K562 (cell line): Measurements from ENCODE around the gene GANAB. TPM values are rescaled to one million over a fixed set of nuclear protein-coding genes. Genes with fewer than 3 reads are reported as not detected.

Experiments
- CHD2 ChIP-seq: IDR thresholded peaks from 2 replicates; pipeline ENCODE4 v1.6.1; 2011; ENCODE audit warnings: low read depth, low read length
- FOXJ3 ChIP-seq: sonication (generic); formaldehyde crosslinking; IDR thresholded peaks from 2 replicates; pipeline ENCODE4 v1.4.0; 2020; ENCODE audit warnings: mild to moderate bottlenecking, missing genetic modification reagents
- GABPA ChIP-seq: fragments of 200-800 bp; sonication (Bioruptor generic); conservative IDR thresholded peaks from 2 replicates; pipeline ENCODE4 v1.6.1; 2016; ENCODE audit warnings: low read depth, missing genetic modification characterization, missing compliant biosample characterization
- GTF2B ChIP-seq: IDR thresholded peaks from 2 replicates; pipeline ENCODE4 v1.6.1; 2011; ENCODE audit not compliant: insufficient read length; ENCODE audit errors: extremely low read depth
- HNRNPUL1 ChIP-seq: fragments of 200-400 bp; formaldehyde crosslinking; IDR thresholded peaks from 2 replicates; pipeline ENCODE4 v1.6.1; 2017; ENCODE audit warnings: low read length
- JUNB ChIP-seq: fragments of 450-650 bp; formaldehyde crosslinking; conservative IDR thresholded peaks from 2 replicates; pipeline ENCODE4 v1.4.0; 2020; ENCODE audit warnings: mild to moderate bottlenecking
- NFATC3 ChIP-seq: fragments of 450-650 bp; IDR thresholded peaks from 2 replicates; pipeline ENCODE4 v1.6.1; 2017; ENCODE audit warnings: mild to moderate bottlenecking
- NFRKB ChIP-seq: fragments of 450-650 bp; IDR thresholded peaks from 2 replicates; pipeline ENCODE4 v1.6.1; 2016; ENCODE audit warnings: low read depth
- PATZ1 ChIP-seq: fragments of 250-450 bp; sonication (Bioruptor Pico); IDR thresholded peaks from 2 replicates; pipeline ENCODE4 v1.5.0; 2020; ENCODE audit warnings: mild to moderate bottlenecking, borderline replicate concordance
- RBM15 ChIP-seq: fragments of 200-400 bp; formaldehyde crosslinking; IDR thresholded peaks from 2 replicates; pipeline ENCODE4 v1.6.1; 2018; ENCODE audit warnings: mild to moderate bottlenecking, low read length, moderate library complexity; ENCODE audit not compliant: insufficient read depth
- RBM39 ChIP-seq: fragments of 200-400 bp; formaldehyde crosslinking; optimal IDR thresholded peaks from 2 replicates; pipeline ENCODE3; 2018; ENCODE audit warnings: low read depth, low read length
- REST ChIP-seq, 2 experiments: fragments of 450-650 bp; formaldehyde crosslinking in 1 of 2; IDR thresholded peaks; 2 replicates each; pipeline versions ENCODE4 v1.4.0 to v1.6.1; 2014 to 2020; ENCODE audit warnings: mild to moderate bottlenecking in 2 of 2, borderline replicate concordance in 1 of 2, low read depth in 1 of 2
- SIRT6 ChIP-seq: IDR thresholded peaks from one replicate; pipeline ENCODE4 v1.6.1; 2012; ENCODE audit warnings: low read depth, mild to moderate bottlenecking, control low read depth, inconsistent platforms, low read length, moderate library complexity
- TAL1 ChIP-seq: fragments of 450-650 bp; IDR thresholded peaks from 2 replicates; pipeline ENCODE4 v1.6.1; 2016; ENCODE audit warnings: mild to moderate bottlenecking
- ZNF280A ChIP-seq: fragments of 450-650 bp; IDR thresholded peaks from 2 replicates; pipeline ENCODE4 v1.6.1; 2018; ENCODE audit warnings: mild to moderate bottlenecking, low read depth; ENCODE audit not compliant: partially characterized antibody
- ZNF830 ChIP-seq: fragments of 250-450 bp; sonication (Bioruptor Pico); IDR thresholded peaks from 2 replicates; pipeline ENCODE4 v1.5.0; 2021; ENCODE audit warnings: mild to moderate bottlenecking
- polyA plus RNA-seq, 8 experiments: library from polyadenylated mRNA; depleted of rRNA in 4 of 8; stranded (reverse) in 5 of 8; unstranded in 3 of 8; fragments of >200 nt; fragmentation: Nextera tagmentation in 2 of 8; fragmentation: Illumina TruSeq in 1 of 8; extraction: Ambion mirVana in 2 of 8; extraction: Trizol in 1 of 8; gene quantifications; 2 replicates each; pipeline versions ENCODE4 v1.2.1 to v1.2.3, GENCODE V29; 2011 to 2014; ENCODE audit warnings: inconsistent platforms in 1 of 8, missing spikeins in 1 of 8
- total RNA-seq, 7 experiments: library from RNA; depleted of rRNA in 6 of 7; stranded (reverse); fragments of >200 nt in 6 of 7; fragmentation: Illumina TruSeq in 2 of 7; extraction: Trizol in 2 of 7; gene quantifications; 2 replicates each; pipeline versions ENCODE4 v1.2.1 to v1.2.3, GENCODE V29; 2011 to 2021; ENCODE audit warnings: low replicate concordance in 1 of 7

Gene GANAB
- total and polyA plus RNA-seq, 9 of the 15 experiments (the other 6 are each of a cell fraction or from before 2014, with no cell fraction given): 6.5 to 284 (median 161) TPM

GRCh38 chr11:62593434-62594044, 52.9 kb downstream of the GANAB start (continued):
- TF ChIP-seq PATZ1 (CRISPR knock-in tag) (no peak), HNRNPUL1 (no peak), JUNB (CRISPR knock-in tag) (no peak), NFRKB (no peak), RBM39 (no peak), TAL1 (no peak), GABPA (tag) (no peak), ZNF280A (no peak), RBM15 (no peak), REST (IDR thresholded peaks at IDR 0.05; ENCODE audit: borderline replicate concordance) (peak; percentile 62; the same call in 1 of the 2 replicates), REST (CRISPR knock-in tag; IDR thresholded peaks at IDR 0.05; ENCODE audit: low read depth) (no peak), NFATC3 (no peak), SIRT6 (no peak), CHD2 (no peak), ZNF830 (no peak), FOXJ3 (CRISPR knock-in tag) (no peak), GTF2B (no peak)
